Type B pancreatic cell (in vitro differentiated cells): ENCODE data around the gene MAST3. TPM values are rescaled to one million over a fixed set of nuclear protein-coding genes. Genes with fewer than 3 reads are reported as not detected.

Experiments used
- DNase-seq: peaks from one replicate; pipeline ENCODE4 v3.0.0; 2021; ENCODE audit warnings: mixed read lengths; ENCODE audit not compliant: unreplicated experiment; ENCODE audit errors: extremely low spot score
- H3K27ac Mint-ChIP-seq: 2 replicates; pipeline ENCODE4 v1.8.0; 2021; ENCODE audit warnings: mild to moderate bottlenecking, mixed read lengths
- H3K27me3 Mint-ChIP-seq: 2 replicates; pipeline ENCODE4 v1.8.0; 2021; ENCODE audit warnings: mixed read lengths
- H3K36me3 Mint-ChIP-seq: 2 replicates; pipeline ENCODE4 v1.8.0; 2021; ENCODE audit warnings: mixed read lengths
- H3K4me1 Mint-ChIP-seq: one replicate; pipeline ENCODE4 v1.8.0; 2021; ENCODE audit warnings: mixed read lengths; ENCODE audit not compliant: unreplicated experiment
- H3K4me3 Mint-ChIP-seq: 2 replicates; pipeline ENCODE4 v1.8.0; 2021; ENCODE audit warnings: mild to moderate bottlenecking, mixed read lengths
- H3K9me3 Mint-ChIP-seq: 2 replicates; pipeline ENCODE4 v1.8.0; 2021; ENCODE audit warnings: mixed read lengths
- CTCF ChIP-seq: fragments of 200-600 bp; sonication (generic); conservative IDR thresholded peaks from 2 replicates; pipeline ENCODE4 v1.5.0; 2021; ENCODE audit warnings: antibody characterized with exemption, mild to moderate bottlenecking
- total RNA-seq: library from RNA; stranded (reverse); gene quantifications from 2 replicates; pipeline ENCODE4 v1.2.1, GENCODE V29; 2021; ENCODE audit warnings: low replicate concordance

Gene MAST3
- total RNA-seq, 1 donor from 2014 or later: 14.1 TPM

- Mint-ChIP-seq H3K27ac (peak overlapping the region; percentile 24), H3K27me3 (no peaks in the 10 kb centered on the region), H3K4me1 (peaks cover 22% of the 10 kb centered on the region), H3K36me3 (no peaks in the 10 kb centered on the region), H3K4me3 (peak overlapping the region; percentile 43), H3K9me3 (no peaks in the 10 kb centered on the region)
- DNase-seq: no peak
- TF ChIP-seq CTCF: no peak
These were observed 22.1 kb downstream of the MAST3 start for GRCh38 chr19:18119717-18120105.

- H3K9me3 Mint-ChIP-seq: no peaks in the 10 kb centered on the region
- DNase-seq: no peak
- peak overlapping the region; percentile 24 for H3K27ac Mint-ChIP-seq
- peak overlapping the region; percentile 43 for H3K4me3 Mint-ChIP-seq
- no peaks in the 10 kb centered on the region for H3K27me3 Mint-ChIP-seq
- peaks cover 22% of the 10 kb centered on the region for H3K4me1 Mint-ChIP-seq
- no peaks in the 10 kb centered on the region for H3K36me3 Mint-ChIP-seq
- TF ChIP-seq CTCF: no peak
These were observed 22.5 kb downstream of the MAST3 start for GRCh38 chr19:18120127-18120526.

GRCh38 chr19:18121166-18121565 lies 23.6 kb downstream of the MAST3 start:
- no peak for TF ChIP-seq CTCF
- Mint-ChIP-seq H3K4me3 (no peak overlapping the region), H3K27ac (no peak overlapping the region), H3K4me1 (peaks cover 22% of the 10 kb centered on the region), H3K27me3 (no peaks in the 10 kb centered on the region), H3K9me3 (no peaks in the 10 kb centered on the region), H3K36me3 (no peaks in the 10 kb centered on the region)
- DNase-seq: no peak

- no peaks in the 10 kb centered on the region for H3K9me3 Mint-ChIP-seq
- DNase-seq: no peak
- H3K27ac Mint-ChIP-seq: no peak overlapping the region
- no peaks in the 10 kb centered on the region for H3K27me3 Mint-ChIP-seq
- H3K4me1 Mint-ChIP-seq: peaks cover 19% of the 10 kb centered on the region
- H3K4me3 Mint-ChIP-seq: no peak overlapping the region
- no peak for TF ChIP-seq CTCF
- no peaks in the 10 kb centered on the region for H3K36me3 Mint-ChIP-seq
These were observed 24.8 kb downstream of the MAST3 start for GRCh38 chr19:18122424-18122823.

- H3K27ac Mint-ChIP-seq: no peak overlapping the region
- H3K4me1 Mint-ChIP-seq: peaks cover 17% of the 10 kb centered on the region
- H3K36me3 Mint-ChIP-seq: no peaks in the 10 kb centered on the region
- no peaks in the 10 kb centered on the region for H3K9me3 Mint-ChIP-seq
- DNase-seq: no peak
- no peak for TF ChIP-seq CTCF
- no peak overlapping the region for H3K4me3 Mint-ChIP-seq
- no peaks in the 10 kb centered on the region for H3K27me3 Mint-ChIP-seq
These were observed 25.6 kb downstream of the MAST3 start for GRCh38 chr19:18122860-18123795.
